ENCODE data around the gene PLCL2.

Gene PLCL2

DNA sequence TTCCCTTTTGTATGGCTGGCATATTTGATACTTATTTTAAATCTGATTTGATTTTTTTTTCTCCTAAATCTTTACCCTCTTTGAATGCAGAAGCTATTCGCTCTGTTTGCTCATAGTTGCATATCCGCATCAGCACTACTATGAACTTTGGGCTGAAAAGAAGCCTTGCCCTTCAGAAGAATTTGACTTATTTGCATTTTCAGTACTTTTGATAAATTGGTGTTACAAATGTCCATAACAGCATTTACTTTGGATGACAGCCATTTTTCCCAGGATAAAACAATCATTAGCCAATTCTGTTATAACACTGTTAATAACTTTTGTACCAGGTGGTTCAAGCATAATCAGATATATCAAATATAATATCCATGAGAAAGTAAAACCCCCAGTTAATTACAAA, 129.5 kb downstream of the PLCL2 start:
- no peak for DNase-seq

DNA sequence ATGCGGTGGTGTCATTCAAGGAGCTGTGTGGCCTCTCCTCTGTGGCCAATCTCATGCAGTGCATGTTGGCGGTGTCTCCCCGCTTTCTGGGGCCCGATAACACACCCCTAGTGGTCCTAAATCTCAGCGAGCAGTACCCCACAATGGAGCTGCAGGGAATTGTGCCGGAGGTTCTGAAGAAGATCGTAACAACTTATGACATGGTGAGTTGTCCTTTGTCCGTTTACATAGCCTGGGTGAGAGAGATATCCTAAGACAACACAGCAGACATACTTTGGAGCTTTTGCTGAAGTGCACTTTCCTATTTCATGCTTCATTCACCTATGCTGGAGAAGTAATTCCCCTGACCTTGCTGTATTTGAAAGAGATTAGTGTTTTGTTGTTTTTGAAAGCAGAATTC, 130.0 kb downstream of the PLCL2 start:
- no peak for DNase-seq

DNA sequence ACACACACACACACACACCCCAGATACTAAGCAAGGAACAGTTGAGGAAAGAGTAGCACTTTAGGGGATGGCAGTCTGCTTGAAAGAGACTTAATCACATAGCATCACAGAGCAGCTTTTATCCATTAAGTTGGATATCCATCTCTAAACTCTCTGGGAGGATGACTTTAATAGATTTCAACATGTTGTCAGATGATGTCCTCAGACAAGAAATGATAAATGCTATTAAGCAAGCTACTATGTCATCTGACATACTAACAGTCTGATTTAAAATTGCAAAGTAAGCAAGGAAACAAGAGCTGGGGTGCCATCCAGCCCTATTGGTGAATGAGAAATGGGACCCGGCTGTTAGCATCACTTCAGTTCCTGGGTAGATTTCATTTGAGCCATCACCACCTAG, 136.9 kb downstream of the PLCL2 start:
- no peak for DNase-seq

GRCh38 chr3:17023006-17023664, 138.4 kb downstream of the PLCL2 start:
- DNase-seq: no peak

DNA sequence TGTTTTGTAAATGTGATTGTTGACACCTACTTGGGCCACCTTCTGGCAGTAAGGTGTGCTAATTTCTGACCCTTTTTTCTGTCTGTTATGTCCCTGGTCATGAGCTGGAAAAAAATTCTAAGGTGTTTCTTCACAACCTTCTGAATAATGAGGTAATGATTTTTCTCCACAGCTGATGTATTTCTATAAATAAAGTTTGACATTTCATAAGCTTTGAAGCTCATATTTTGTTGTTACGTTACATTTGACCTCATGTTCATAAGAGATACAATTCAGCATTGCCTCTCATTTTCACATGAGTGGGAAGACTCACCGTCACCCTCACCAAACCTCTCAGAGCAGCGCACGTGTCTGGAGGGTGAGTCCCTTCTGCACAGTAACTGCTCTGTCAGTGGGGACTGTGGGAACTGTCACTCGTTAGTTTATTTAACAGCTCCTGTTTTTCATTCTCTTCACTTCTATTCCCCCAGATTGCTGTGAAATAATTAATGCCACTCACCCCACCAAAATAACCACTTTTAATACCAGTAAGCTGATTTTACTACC, 140.9 kb downstream of the PLCL2 start:
- no peak for DNase-seq

DNA sequence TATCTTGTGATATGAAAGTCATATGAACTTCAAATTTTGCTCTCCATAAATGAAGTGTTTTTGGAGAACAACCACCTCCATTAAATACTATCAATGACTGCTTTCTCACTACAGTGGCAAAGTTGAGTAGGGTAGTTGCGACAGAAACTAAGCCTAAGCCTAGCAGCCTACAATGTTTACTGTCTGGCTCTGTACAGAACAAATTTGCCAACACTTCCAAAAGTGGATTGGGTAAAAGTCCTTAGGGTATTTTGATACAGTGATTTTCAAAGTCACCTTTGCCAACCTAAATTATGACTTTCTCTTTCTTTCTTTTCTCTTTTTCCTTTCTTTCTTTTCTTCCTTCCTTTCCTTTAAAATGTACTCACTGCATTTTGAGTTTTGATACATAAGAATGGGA, 142.6 kb downstream of the PLCL2 start:
- no peak for DNase-seq

- no peak for DNase-seq
These were observed 143.6 kb downstream of the PLCL2 start for GRCh38 chr3:17028363-17028762.

GRCh38 chr3:17030438-17030837, 145.7 kb downstream of the PLCL2 start:
- no peak for DNase-seq

GRCh38 chr3:17030956-17031652, 146.3 kb downstream of the PLCL2 start:
- no peak for DNase-seq

DNA sequence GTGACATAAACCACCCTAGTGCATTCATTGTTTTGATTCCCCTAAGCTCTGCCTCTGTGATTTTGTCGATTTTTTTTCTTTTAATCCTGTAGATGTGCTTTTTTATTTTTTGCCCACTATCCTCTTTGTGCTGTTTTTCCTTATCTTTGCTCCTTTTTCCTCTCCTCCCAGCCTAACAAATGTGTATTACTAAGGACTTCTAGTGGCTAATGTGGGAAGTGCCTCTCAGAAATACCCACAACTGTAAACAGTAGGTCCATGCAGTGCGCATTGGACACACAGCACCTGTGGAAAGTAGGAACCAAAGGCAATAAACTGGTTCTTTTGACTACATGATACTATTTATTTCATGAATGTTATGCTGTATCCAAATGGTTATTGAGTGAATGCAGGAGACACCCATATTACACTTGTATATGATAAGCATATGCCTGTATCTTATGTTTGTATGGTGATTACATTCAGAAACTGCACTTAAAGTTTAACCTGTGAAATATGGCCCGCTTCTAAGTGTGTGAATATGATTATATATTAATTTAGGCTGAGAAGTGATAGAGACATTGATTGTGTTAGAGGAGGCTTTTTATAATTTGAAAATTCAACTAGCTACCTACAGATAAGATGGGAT, 147.8 kb downstream of the PLCL2 start:
- DNase-seq: peak; percentile 56

DNA sequence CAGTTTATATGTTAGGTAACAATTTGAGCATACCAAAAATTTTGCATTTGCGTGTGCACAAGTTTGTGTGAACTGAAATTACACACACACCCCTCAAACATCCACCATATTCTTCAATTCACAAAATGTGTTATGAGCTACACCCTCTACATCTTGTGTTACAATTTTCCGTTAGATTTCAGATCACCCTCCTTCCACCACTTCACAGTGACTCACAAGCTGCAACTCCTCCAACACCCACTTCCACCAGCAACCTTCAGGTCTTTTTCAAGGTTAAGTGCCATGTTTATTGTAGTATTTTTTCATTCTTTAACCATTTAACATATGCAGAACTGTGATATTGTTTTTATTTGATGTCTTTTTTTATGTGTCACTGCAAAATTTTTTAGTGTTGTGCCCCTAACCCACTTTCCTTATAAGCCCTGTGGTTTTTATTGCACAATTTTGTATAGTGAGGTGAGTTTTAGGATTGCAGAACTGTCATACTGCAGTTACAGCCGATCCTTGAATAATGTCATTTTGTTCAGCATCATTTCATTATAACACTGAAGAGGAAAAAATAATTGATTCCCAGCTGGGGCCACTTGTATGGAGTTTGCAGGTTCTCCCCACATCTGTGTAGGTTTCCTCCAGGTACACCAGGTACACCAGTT, 148.9 kb downstream of the PLCL2 start:
- DNase-seq: no peak

- no peak for DNase-seq
These were observed 150.3 kb downstream of the PLCL2 start for GRCh38 chr3:17035033-17035432.

DNA sequence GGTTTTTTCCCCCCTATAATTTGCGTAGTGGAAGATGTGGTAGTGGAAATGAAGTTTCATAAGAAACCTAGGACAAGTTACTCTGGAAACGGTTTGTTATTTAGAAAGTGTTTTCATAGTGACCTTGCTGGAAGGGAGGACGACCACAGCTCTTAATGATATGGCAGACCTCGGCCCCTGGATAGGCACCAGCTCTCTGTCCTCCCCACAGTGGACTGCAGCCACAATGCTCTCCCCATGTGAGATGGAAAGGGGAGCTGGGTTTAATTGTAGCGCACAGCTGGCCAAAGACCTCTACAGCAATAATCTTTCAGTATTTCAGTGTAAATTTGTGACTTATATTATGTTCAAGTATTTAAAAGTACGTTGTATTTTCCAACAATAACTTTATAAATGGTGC, 151.2 kb downstream of the PLCL2 start:
- no peak for DNase-seq

DNA sequence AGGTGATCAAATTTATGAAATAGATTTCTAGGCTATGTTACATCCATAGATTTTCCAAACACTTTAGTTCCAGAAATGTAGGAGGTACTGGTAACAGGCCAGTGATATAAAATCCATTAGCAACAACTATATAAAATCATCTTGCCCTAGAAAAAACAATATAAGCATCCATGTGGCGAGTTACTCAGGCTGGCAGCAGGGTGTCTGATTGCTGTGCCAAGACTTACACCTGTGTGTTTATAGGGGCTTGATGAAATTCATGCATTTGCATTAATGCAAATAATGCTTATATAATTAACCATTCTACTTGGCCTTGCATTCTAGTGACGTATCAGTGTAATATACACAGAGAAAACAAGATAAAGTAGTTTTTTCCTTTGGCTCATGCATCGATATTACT, 153.4 kb downstream of the PLCL2 start:
- no peak for DNase-seq

DNA sequence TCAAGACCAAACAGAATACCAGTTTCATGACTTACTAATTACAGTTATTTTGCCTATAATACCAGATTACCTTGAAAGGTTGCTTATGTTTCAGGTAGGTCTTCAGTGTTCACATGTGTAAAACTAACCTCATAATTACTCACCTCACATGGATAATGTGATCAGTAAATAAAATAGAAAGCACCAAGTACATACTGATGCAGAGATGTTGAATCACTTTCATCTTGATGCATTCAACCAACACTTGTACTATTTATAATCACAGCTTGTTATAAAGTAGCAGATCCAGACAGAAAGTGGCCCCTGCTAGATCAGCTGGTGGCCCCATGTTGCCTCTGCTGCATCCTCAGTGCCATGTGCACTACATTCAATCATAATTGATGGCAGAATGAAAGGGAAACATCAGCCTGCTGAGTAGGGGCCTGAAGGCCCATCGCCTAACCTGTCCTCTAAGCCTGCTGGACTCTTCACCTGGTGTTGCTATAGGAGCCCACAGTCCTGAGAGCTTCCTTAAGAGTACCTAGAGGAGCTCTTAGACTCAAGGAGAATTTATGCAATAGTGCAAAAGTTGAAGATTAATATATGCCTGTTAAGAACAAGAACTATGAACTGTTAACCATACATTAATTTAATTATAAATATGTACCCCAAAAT, 154.3 kb downstream of the PLCL2 start:
- no peak for DNase-seq

DNA sequence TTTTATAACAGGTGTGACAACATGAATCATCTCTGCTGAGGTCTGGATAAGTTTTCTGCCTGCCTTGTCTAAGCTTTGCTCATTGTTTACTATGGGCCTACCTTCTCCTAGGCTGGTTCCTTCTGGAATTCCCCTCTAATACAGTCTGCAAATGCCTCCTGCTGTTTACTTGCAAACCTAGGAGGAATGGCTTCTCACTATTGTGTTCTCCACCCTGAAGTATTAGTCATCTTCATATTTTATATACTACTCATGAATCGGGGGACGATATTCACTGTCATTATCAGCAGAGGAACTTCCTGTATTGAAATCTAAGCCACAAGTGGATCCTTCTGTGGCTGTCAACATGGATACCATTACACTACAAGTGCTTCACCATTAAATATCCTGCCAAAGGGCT, 154.8 kb downstream of the PLCL2 start:
- DNase-seq: peak; percentile 89

- DNase-seq: no peak
These were observed 155.7 kb downstream of the PLCL2 start for GRCh38 chr3:17040322-17040989.

DNA sequence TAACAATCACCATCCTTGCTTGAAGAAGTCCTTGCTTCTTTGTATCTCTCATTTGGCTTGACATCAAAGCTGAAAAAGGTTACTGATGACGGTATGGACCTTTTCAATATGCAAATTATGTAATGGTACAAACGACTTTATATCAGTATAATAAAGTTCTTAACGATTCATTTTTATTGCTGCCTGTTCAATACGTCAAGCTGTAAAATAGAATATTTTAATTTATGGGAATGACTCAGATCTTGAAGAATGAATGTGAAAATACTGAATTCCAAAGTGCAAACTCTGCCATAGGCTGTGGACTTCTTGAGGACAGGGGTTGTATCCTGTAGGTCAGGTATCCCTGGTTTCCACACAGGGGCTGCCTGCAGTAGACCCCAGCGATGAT, 156.2 kb downstream of the PLCL2 start:
- DNase-seq: peak; percentile 39

DNA sequence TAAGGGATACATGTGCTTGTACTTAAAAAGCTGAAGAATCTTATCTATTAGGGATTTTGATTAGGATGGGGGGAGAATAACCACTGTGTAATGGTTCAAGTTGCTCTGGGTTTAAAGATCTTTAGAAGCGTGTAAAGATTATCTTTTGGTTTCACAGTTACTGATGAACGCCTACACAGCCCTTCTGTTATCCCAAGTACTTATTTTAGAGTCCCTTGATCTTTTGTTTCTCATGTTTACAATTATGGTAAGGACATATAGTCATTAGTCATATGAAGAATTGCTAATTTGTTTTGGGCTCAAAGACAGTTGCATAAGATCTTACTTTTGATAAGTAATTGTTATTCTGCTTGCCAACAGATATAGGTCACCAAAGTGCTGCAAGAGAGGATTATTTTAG, 160.1 kb downstream of the PLCL2 start:
- DNase-seq: no peak

DNA sequence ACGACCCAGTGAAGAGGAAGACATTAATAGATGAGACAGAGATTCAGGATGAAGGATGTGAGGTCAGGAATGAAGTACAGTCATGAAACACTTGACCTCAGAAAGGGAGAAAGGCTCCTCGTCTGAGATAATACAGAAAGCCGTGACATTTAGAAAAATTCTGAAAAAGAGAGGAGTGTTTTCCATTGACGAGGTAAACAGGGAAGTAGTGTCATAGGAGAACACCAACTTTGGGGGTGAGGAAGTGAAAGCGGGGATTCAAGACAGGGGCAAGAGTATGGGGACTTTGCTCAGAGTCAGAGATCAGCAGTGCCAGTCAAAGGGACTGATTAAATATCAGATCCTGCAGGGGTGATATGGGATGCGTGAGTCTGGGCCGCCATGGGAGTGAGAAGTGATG, 160.9 kb downstream of the PLCL2 start:
- no peak for DNase-seq

DNA sequence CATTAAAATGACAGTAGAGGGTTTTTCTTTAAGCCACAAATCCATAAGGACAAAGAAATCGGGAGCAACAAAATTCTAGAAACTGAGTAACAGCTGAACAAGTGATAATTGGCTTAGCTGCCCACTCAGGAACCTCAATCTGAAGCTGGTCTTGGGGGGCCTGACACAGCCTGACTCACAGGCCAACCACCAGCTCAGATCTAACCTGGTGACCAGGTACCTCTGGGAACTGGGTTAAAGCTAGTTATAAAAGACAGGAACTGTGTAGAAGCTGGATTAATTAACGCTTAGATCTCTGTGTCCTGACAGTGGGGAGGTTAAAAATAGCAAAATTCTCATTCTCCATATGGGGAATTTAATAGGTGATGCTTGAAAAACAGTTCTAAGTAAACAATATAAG, 161.9 kb downstream of the PLCL2 start:
- DNase-seq: no peak

GRCh38 chr3:17047162-17047561, 162.4 kb downstream of the PLCL2 start:
- no peak for DNase-seq

Measured in fibroblast of skin of scalp (primary cell).